B cell (primary cell): ENCODE data around the gene PWWP2B.

ENCODE experiments used
- EZH2 ChIP-seq: IDR thresholded peaks from 2 replicates; pipeline ENCODE4 v1.6.1; 2012; ENCODE audit warnings: borderline replicate concordance, low read depth, mild to moderate bottlenecking, moderate library complexity, low read length; ENCODE audit not compliant: insufficient read depth, poor library complexity, severe bottlenecking
- TF ChIP-seq, protein P1 (sequence below): fragments of 200-600 bp; IDR thresholded peaks from one replicate; pipeline ENCODE4 v1.8.0; 2022; ENCODE audit warnings: antibody characterized with exemption, mild to moderate bottlenecking

- TF ChIP-seq, protein P1, sequence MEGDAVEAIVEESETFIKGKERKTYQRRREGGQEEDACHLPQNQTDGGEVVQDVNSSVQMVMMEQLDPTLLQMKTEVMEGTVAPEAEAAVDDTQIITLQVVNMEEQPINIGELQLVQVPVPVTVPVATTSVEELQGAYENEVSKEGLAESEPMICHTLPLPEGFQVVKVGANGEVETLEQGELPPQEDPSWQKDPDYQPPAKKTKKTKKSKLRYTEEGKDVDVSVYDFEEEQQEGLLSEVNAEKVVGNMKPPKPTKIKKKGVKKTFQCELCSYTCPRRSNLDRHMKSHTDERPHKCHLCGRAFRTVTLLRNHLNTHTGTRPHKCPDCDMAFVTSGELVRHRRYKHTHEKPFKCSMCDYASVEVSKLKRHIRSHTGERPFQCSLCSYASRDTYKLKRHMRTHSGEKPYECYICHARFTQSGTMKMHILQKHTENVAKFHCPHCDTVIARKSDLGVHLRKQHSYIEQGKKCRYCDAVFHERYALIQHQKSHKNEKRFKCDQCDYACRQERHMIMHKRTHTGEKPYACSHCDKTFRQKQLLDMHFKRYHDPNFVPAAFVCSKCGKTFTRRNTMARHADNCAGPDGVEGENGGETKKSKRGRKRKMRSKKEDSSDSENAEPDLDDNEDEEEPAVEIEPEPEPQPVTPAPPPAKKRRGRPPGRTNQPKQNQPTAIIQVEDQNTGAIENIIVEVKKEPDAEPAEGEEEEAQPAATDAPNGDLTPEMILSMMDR = no peak
- no peak for TF ChIP-seq EZH2
These were observed 20.4 kb downstream of the PWWP2B start for GRCh38 chr10:132417257-132417910.
